ENCODE data around the gene MYMK. TPM values are rescaled to one million over a fixed set of nuclear protein-coding genes. Genes with fewer than 3 reads are reported as not detected.

The MYMK gene
- polyA plus RNA-seq, 1 experiment = not detected

DNA sequence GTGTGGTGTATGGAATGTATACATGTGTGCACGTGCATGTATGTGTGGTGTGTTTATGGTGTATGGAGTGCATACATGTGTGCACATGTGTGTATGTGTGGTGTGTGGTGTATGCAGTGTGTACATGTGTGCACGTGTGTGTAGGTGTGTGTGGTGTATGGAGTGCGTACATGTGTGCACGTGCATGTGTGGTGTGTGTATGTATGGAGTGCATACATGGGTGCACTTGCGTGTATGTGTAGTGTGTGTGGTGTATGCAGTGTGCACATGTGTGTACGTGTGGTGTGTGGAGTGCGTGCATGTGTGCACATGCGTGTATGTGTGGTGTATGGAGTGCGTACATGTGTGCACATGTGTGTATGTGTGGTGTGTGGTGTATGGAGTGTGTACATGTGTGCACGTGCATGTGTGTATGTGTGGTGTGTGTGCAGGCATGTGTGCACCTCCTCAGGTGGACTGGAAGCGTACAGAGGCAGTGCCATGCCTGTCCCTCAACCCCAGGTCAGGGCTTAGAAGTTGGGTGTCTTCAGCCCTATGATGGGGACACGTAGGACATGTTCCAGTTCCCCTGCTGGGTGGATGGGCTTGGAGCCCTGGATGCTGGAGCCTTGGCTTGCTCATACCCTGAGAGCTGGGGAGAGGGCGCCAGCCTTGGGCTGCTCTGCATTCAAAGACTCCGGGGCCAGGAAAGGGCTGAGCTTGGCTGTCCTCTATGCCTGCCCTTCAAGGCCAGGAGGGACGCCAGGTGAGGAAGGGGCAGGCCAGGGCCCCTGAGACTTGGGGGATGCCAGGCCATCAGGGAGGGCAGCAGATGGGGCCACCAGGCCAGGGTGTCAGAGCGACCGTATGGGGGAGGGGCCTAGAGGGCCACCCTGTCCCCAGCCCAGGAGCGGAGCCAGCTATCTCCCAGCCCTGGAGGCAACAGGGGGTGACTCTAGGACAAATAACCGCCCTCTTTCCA lies 12.2 kb downstream of the MYMK start:
- ChIA-PET POLR2A (no interaction called here), CTCF (no interaction called here)
- Histone ChIP-seq H3K4me3 (ENCODE audit: low read depth, low read length) (no peak overlapping the region), H3K36me3 (ENCODE audit: control insufficient read depth, insufficient read depth, low read length) (no peaks in the 10 kb centered on the region), H3K27me3 (ENCODE audit: control insufficient read depth, insufficient read depth, low read length) (no peaks in the 10 kb centered on the region; the same call in 1 of the 2 replicates)
- no peak for DNase-seq (ENCODE audit: low read depth)
- TF ChIP-seq, protein P1, sequence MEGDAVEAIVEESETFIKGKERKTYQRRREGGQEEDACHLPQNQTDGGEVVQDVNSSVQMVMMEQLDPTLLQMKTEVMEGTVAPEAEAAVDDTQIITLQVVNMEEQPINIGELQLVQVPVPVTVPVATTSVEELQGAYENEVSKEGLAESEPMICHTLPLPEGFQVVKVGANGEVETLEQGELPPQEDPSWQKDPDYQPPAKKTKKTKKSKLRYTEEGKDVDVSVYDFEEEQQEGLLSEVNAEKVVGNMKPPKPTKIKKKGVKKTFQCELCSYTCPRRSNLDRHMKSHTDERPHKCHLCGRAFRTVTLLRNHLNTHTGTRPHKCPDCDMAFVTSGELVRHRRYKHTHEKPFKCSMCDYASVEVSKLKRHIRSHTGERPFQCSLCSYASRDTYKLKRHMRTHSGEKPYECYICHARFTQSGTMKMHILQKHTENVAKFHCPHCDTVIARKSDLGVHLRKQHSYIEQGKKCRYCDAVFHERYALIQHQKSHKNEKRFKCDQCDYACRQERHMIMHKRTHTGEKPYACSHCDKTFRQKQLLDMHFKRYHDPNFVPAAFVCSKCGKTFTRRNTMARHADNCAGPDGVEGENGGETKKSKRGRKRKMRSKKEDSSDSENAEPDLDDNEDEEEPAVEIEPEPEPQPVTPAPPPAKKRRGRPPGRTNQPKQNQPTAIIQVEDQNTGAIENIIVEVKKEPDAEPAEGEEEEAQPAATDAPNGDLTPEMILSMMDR (IDR thresholded peaks at IDR 0.05; ENCODE audit: insufficient read depth, low read depth, low read length) = no peak

DNA sequence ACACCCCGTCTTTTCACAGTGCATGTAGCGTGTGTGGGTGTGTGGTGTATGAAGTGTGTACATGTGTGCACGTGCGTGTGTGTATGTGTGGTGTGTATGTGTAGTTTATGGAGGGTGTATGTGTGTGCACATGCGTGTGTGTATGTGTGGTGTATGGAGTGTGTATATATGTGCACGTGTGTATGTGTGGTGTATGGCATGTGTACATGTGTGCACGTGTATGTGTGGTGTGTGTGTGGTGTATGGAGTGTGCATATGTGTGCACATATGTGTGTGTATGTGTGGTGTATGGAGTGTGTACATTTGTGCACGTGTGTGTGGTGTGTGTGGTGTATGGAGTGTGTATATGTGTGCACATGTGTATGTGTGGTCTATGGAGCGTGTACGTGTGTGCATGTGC lies 13.2 kb downstream of the MYMK start:
- POLR2A ChIA-PET = no interaction called here
- no peaks in the 10 kb centered on the region for H3K36me3 ChIP-seq (ENCODE audit: control insufficient read depth, insufficient read depth, low read length)
- no peak overlapping the region for H3K4me3 ChIP-seq (ENCODE audit: low read depth, low read length)
- TF ChIP-seq, protein P1 (IDR thresholded peaks at IDR 0.05; ENCODE audit: insufficient read depth, low read depth, low read length) = no peak
- no peak for DNase-seq (ENCODE audit: low read depth)
- CTCF ChIA-PET = no interaction called here
- H3K27me3 ChIP-seq (ENCODE audit: control insufficient read depth, insufficient read depth, low read length) = no peaks in the 10 kb centered on the region

DNA sequence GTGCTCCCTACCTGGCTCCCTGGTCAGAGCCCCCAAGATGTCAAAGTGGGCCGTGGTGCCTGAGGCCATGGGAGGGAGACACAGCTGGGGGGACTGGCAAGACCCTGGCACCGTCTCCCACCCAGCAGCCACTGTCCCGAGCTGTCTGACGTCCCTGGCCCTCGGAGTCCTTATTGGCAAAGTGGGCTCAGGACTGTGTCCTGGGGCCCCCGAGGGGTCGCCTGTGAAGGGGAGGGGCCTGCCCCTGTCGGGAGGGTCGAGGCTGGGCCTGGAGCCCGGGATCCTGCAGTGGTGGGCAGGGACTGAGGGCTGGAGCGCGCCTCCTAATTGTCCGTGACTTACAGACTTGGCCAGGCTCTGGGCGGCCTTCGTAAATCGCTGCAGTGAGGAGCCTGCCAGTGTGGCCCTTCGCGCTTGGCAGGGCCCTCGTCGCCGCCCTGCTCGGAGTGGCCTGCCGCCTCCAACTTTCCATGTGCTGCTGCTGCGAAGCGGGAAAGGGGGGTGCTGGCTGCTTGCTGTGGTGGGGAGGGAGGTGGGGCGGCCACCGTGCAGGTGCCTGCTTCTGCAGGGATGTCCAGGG lies 13.7 kb downstream of the MYMK start:
- POLR2A ChIA-PET = no interaction called here
- H3K36me3 ChIP-seq (ENCODE audit: control insufficient read depth, insufficient read depth, low read length) = no peaks in the 10 kb centered on the region
- DNase-seq (ENCODE audit: low read depth) = no peak
- no peaks in the 10 kb centered on the region for H3K27me3 ChIP-seq (ENCODE audit: control insufficient read depth, insufficient read depth, low read length)
- TF ChIP-seq, protein P1 (IDR thresholded peaks at IDR 0.05; ENCODE audit: insufficient read depth, low read depth, low read length) = no peak
- CTCF ChIA-PET = no interaction called here
- no peak overlapping the region for H3K4me3 ChIP-seq (ENCODE audit: low read depth, low read length)

DNA sequence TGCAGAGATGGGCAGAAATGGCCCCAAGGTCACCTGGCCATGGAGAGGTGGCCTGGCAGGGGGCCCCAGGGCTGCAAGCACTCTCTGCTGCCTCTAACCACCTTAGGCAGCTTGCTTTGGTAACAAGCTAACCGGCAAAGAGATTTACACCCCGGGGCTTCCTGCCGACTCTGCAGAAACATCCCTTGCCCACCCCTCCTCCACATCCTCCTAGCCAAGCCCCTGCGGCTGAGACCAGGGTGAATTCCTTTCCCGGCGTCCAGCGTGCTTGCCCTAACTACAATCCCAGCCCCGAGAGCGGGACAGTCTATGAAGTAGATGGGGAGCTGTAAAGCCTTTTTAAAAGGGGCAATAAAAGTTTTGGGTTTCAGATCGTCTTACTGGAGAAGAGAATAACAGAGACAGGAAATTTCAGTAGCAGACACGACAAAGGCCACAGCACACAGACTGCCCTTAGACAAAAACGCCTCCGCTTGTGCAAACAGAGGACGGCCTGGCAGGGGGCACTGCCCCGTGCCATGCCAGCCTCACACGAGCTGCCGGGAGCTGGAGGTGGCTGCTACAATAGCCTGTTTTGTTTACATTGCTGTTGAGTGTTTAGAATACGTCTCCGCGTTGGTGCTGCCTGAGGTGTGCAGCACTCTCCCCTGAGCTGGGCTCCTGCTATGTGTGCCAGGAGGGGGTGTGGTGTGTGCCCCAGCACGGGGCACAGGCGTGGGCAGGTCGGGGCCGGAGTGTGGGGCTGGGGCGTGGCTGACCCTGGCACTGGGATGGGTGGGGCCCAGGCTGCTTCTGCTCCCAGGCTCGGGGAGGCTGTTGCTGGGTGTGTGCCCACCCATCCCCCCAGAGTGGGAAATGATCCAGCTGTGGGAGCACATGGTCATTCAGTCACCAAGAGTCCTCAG lies 15.3 kb downstream of the MYMK start:
- TF ChIP-seq, protein P1 (IDR thresholded peaks at IDR 0.05; ENCODE audit: insufficient read depth, low read depth, low read length) = no peak
- Histone ChIP-seq H3K27me3 (ENCODE audit: control insufficient read depth, insufficient read depth, low read length) (no peaks in the 10 kb centered on the region), H3K4me3 (ENCODE audit: low read depth, low read length) (no peak overlapping the region), H3K36me3 (ENCODE audit: control insufficient read depth, insufficient read depth, low read length) (no peaks in the 10 kb centered on the region)
- DNase-seq (ENCODE audit: low read depth) = no peak
- ChIA-PET POLR2A (no interaction called here), CTCF (interaction anchor here (1.5 to 1.7 kb wide), 2 partner anchors 23 to 24 kb away, joined by 4 to 5 read pairs; no protein-coding TSS in a partner anchor)
